HFFc6 (cell line): ENCODE measurements around the gene NOTCH2NLA. TPM values are rescaled to one million over a fixed set of nuclear protein-coding genes. Genes with fewer than 3 reads are reported as not detected.
A peak's percentile ranks its signal among the peaks of the same experiment; 100 is the strongest.
"Not testable (repeated sequence)": the region's sequence is repeated elsewhere in the genome, so short reads cannot be mapped to it uniquely, and the experiment has no call there.

Experiments
- DNase-seq: peaks from one replicate; pipeline ENCODE4 v3.0.0-alpha.2; 2018
- H3K27ac Mint-ChIP-seq: 2 replicates; pipeline ENCODE4 v1.8.0; 2020; ENCODE audit warnings: mild to moderate bottlenecking, mixed read lengths
- H3K27me3 Mint-ChIP-seq: 2 replicates; pipeline ENCODE4 v1.8.0; 2021; ENCODE audit warnings: mild to moderate bottlenecking, moderate library complexity, mixed read lengths; ENCODE audit not compliant: insufficient read depth
- H3K36me3 Mint-ChIP-seq: 2 replicates; pipeline ENCODE4 v1.8.0; 2021; ENCODE audit warnings: low read depth, mixed read lengths
- H3K4me1 Mint-ChIP-seq: 2 replicates; pipeline ENCODE4 v1.8.0; 2020; ENCODE audit warnings: low read depth, mixed read lengths
- H3K4me3 Mint-ChIP-seq: 2 replicates; pipeline ENCODE4 v1.8.0; 2020; ENCODE audit warnings: mild to moderate bottlenecking, moderate library complexity, mixed read lengths
- H3K9me3 Mint-ChIP-seq: 2 replicates; pipeline ENCODE4 v1.8.0; 2020; ENCODE audit warnings: mild to moderate bottlenecking, mixed read lengths
- long read RNA-seq: library from polyadenylated mRNA; unstranded; transcript quantifications from one replicate; pipeline ENCODE4 v2.0.0, GENCODE V29; 2019
- total RNA-seq, 6 experiments: library from RNA; stranded (reverse); fragmentation: NEBNext Ultra II Directional; extraction: Animal tissue kit (Norgen Biotek cat#: 25700); gene quantifications; 2 replicates in 1 of 6; 3 replicates in 5 of 6; pipeline ENCODE4 v1.2.3, GENCODE V29; 2021

NOTCH2NLA gene
- 10 to 100 TPM; 33.7 to 38.7 (median 36.1) TPM for total RNA-seq
- long read RNA-seq, transcript NOTCH2NLA-201 (5 exons, 1,874 nt) = major isoform, 17 of 22 reads
- long read RNA-seq, partial matches to known transcripts = 0 of 22 reads
- long read RNA-seq, other reads (novel, unspliced or antisense) = 5 of 22 reads

DNA sequence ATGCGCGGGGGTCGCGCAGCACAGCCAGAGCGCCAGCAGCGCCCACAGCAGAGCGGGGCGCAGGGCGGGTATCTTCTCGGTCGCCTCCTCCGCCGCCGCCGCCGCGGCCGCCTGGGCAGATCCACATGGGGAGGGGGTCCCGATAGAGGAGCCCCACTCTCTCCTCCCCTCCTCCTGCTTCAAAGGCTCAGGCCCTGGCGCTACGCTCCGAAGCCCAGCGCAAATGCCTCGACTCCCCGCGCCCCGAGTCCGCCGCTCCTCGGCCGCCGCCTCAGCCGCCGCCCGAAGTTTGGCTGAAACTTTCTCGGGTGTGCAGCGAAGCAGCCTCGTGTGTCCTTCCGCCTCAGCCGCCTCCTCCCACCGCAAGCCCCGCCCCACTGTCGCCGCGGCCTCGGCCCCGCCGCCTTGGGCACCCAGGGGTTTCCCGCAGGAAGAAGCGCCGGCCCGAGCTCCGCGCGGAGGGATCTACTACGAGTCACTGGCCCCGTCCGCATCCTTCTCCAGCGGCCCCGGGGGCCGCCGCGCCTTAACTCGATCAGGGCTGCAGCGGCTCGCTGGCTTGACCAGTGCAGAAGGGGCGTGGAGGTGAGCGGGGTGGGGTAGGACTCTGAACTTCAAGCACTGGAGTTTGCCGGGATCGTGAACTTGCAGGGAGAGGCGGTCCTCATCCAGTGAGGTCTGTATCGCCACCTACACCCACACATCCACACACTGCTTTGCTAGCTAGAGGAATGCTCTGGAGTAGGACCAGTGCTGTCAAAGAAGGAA is at the start of gene NOTCH2NLA:
Gene NOTCH2NLA (minus strand): TSS at position 312 of the 768 bp plus-strand sequence. CDS start 39,684 bp downstream, outside the sequence.
- H3K9me3 Mint-ChIP-seq, H3K27me3 Mint-ChIP-seq, H3K4me1 Mint-ChIP-seq, H3K36me3 Mint-ChIP-seq: not testable (repeated sequence)
- peak; percentile 15 for DNase-seq
- Mint-ChIP-seq H3K4me3 (peak within 1 kb of the TSS; percentile 86), H3K27ac (peak within 1 kb of the TSS; percentile 73)

DNA sequence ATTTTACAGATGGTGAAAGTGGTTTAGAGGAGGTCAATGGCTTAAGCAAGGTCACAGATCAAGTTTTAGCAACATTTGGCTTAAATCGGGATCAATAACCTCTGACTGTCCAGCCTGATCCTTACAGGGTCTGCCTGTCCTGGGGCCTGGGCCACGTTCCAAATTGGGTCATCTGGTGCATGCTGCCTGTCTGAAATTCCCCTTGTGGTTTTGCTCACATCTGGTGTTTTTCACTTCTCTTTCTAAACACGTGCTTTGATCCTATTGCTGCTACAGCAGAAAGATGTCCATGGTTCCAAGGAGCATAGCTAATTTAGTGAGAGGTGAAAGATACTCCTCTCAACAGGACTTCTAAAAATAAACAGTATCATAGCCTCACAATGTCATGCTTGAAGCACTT is 49.5 kb upstream of the NOTCH2NLA start:
- not testable (repeated sequence) for H3K36me3 Mint-ChIP-seq, H3K4me1 Mint-ChIP-seq

DNA sequence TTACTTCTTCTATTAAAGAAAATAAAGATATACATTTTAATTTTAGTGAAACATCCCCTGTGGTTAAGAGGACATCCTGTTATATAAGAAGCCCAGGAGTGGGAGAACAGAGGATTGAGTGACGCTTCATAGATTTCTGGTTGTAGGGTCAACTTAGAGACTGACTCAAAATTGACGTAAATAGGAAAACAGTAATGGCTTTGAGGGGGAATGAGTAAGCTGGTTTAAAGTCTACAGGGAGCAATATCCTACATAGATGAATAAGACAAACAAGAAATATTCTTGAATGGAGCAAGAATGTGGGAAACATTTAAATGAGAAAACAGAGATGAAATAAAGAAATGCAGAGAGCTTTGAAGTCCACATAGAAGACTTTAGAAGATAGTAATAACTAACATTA is 48.3 kb upstream of the NOTCH2NLA start:
- H3K27me3 Mint-ChIP-seq, H3K4me1 Mint-ChIP-seq, H3K27ac Mint-ChIP-seq, H3K4me3 Mint-ChIP-seq, H3K9me3 Mint-ChIP-seq, DNase-seq, H3K36me3 Mint-ChIP-seq: not testable (repeated sequence)

More for the DNA sequence above, 49.5 kb upstream of the NOTCH2NLA start:
- not testable (repeated sequence) for H3K27ac Mint-ChIP-seq, H3K27me3 Mint-ChIP-seq, H3K4me3 Mint-ChIP-seq, DNase-seq, H3K9me3 Mint-ChIP-seq

DNA sequence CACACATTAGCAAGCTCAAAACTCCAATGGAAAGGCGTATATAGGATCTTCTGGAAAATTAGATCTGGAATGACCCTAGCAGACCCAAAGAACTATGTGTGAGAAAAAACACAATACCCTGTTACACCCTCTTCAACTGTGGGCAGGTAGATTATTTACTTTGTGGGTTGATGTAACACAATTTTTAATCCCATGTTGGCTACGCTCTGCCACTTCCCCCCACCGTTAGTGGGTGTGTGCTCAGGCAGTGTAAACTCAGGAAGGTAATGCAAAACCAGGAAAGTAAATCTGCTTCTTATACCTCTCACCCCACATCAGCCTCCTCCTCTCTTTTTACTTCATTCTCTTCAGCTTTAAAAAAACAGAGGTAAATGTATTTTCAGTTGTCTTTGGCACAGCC is 45.3 kb upstream of the NOTCH2NLA start:
- H3K27ac Mint-ChIP-seq, H3K4me3 Mint-ChIP-seq, H3K27me3 Mint-ChIP-seq, H3K9me3 Mint-ChIP-seq, DNase-seq, H3K4me1 Mint-ChIP-seq, H3K36me3 Mint-ChIP-seq: not testable (repeated sequence)

DNA sequence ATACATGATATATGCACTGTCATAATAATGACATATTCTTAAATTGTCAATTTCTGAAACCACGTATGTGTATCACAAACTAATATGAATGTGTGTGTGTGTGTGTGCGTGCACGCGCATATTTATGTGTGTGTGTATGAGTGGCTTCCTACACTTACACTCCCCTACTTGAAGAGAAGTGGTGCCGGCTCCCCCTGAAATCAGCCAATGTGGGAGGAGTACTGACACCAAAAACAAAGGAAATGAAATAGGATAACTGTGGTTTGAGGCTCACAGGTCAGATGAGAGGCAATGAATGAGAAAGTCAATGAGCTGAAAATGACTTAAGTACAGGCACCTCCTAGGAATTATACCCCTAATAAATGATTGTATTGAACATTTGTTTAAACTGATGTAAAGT is 44.4 kb upstream of the NOTCH2NLA start:
- H3K4me1 Mint-ChIP-seq, H3K27ac Mint-ChIP-seq, H3K36me3 Mint-ChIP-seq, H3K27me3 Mint-ChIP-seq, H3K9me3 Mint-ChIP-seq, H3K4me3 Mint-ChIP-seq, DNase-seq: not testable (repeated sequence)

GRCh38 chr1:146272734-146273133 is 43.9 kb upstream of the NOTCH2NLA start:
- not testable (repeated sequence) for DNase-seq, H3K4me1 Mint-ChIP-seq, H3K36me3 Mint-ChIP-seq, H3K9me3 Mint-ChIP-seq, H3K27me3 Mint-ChIP-seq, H3K27ac Mint-ChIP-seq, H3K4me3 Mint-ChIP-seq

DNA sequence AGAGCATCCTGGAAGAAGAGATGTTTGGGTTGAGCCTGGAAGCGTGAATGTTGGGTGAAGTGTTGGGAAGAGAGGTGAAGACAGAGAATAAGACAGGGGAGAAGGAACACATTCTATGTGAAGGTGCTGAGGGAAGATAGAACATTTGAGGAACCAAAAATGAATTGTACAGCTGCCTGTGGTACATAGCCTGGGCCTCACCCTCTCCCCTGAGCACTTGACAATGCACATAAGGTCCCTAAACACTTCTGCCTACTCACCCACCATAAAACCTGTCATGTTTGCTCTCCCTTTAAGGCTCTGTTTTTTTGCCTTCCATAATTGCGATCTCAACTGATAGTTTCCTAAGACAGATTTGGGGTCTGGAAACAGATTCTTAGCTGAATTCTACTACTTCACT is 43.2 kb upstream of the NOTCH2NLA start:
- H3K36me3 Mint-ChIP-seq, H3K4me1 Mint-ChIP-seq, H3K27ac Mint-ChIP-seq, H3K4me3 Mint-ChIP-seq, DNase-seq, H3K9me3 Mint-ChIP-seq, H3K27me3 Mint-ChIP-seq: not testable (repeated sequence)

GRCh38 chr1:146270129-146270528 is 41.3 kb upstream of the NOTCH2NLA start:
- H3K36me3 Mint-ChIP-seq, H3K27me3 Mint-ChIP-seq: not testable (repeated sequence)

GRCh38 chr1:146266179-146266748 is 37.4 kb upstream of the NOTCH2NLA start:
- H3K4me1 Mint-ChIP-seq, H3K9me3 Mint-ChIP-seq: not testable (repeated sequence)

More at GRCh38 chr1:146270129-146270528, 41.3 kb upstream of the NOTCH2NLA start:
- H3K4me1 Mint-ChIP-seq, H3K4me3 Mint-ChIP-seq, DNase-seq, H3K27ac Mint-ChIP-seq, H3K9me3 Mint-ChIP-seq: not testable (repeated sequence)

DNA sequence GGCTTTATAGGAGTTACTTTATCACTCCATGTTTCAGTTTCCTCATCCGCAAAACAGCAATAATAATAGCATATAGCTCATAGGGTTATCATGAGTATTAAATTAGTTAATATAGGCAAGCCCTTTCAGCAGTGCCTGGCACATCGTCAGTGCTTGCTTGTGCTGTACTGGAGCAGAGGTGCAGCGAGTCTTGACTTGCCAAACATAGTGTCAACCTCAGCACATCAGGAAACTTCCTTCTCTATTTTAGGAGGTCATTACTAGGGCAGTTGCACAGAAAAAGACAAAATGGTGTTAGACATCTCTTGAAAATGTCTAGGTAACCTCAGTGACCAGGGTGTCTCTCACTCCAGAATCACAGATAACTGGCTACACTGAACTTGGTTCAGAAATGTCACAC is 35.9 kb upstream of the NOTCH2NLA start:
- H3K9me3 Mint-ChIP-seq, H3K36me3 Mint-ChIP-seq, H3K4me1 Mint-ChIP-seq, H3K27me3 Mint-ChIP-seq, H3K4me3 Mint-ChIP-seq, DNase-seq, H3K27ac Mint-ChIP-seq: not testable (repeated sequence)

More at GRCh38 chr1:146266179-146266748, 37.4 kb upstream of the NOTCH2NLA start:
- H3K36me3 Mint-ChIP-seq, DNase-seq, H3K4me3 Mint-ChIP-seq, H3K27ac Mint-ChIP-seq, H3K27me3 Mint-ChIP-seq: not testable (repeated sequence)

GRCh38 chr1:146260006-146260730 is 31.3 kb upstream of the NOTCH2NLA start:
- not testable (repeated sequence) for H3K36me3 Mint-ChIP-seq, H3K4me3 Mint-ChIP-seq, H3K27ac Mint-ChIP-seq, H3K27me3 Mint-ChIP-seq, DNase-seq, H3K9me3 Mint-ChIP-seq, H3K4me1 Mint-ChIP-seq

GRCh38 chr1:146257992-146258552 is 29.3 kb upstream of the NOTCH2NLA start:
- not testable (repeated sequence) for H3K4me3 Mint-ChIP-seq, H3K4me1 Mint-ChIP-seq, H3K9me3 Mint-ChIP-seq, DNase-seq, H3K27me3 Mint-ChIP-seq, H3K27ac Mint-ChIP-seq, H3K36me3 Mint-ChIP-seq

DNA sequence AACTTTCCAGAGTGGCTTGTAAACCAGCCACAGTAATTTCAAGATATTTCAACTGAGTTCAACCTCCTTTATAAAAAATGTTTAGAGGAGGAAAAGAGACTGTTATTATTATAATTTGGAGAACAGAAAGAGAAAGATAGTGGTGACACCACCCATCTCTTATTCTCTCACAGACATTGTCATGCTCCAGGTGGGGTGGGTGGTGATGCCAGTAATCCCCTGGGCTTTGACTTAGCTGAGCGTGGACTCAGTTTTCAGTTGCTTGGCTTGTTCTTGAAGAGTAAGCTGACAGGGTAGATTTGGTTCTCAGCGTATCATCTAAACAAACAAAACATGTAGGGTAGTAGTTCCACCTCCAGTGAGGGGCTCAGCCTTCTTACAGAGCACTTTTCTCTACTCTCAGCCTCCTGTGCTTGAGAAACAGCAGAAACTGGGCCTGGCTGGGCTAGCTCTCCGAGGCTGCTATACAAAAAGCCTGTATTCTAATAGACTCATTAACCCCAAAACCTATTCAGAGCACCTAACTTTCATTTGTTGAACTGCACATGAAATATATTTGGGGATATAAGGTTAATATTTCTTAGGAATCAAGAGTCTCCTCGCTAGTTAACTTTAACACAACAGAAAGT is 25.9 kb upstream of the NOTCH2NLA start:
- not testable (repeated sequence) for H3K4me1 Mint-ChIP-seq, H3K9me3 Mint-ChIP-seq, H3K4me3 Mint-ChIP-seq, H3K27ac Mint-ChIP-seq, H3K36me3 Mint-ChIP-seq, H3K27me3 Mint-ChIP-seq, DNase-seq
